Globus pallidus (tissue), 1 donor: ENCODE results near the gene ARL8B.

ENCODE experiments used
- DNase-seq: peaks from one replicate; pipeline ENCODE4 v3.0.0-alpha.2; 2015; ENCODE audit warnings: low spot score

Gene ARL8B

GRCh38 chr3:5187156-5187919, 65.2 kb downstream of the ARL8B start, which contains the start of gene EDEM1:
EDEM1 (plus strand) TSS chr3:5187707; CDS start chr3:5187806, 99 bp downstream.
- DNase-seq = peak; percentile 97

DNA sequence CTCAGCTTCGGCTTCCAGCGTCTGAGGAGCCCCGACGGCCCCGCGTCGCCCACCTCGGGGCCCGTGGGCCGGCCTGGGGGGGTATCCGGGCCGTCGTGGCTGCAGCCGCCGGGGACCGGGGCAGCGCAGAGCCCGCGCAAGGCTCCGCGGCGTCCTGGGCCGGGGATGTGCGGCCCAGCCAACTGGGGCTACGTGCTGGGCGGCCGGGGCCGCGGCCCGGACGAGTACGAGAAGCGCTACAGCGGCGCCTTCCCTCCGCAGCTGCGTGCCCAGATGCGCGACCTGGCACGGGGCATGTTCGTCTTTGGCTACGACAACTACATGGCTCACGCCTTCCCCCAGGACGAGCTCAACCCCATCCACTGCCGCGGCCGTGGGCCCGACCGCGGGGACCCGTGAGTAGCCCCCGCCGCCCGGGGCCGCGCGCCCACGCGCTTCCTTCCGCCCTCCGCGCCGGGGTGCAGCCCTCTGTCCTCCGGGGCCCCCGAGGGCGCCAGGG, 65.9 kb downstream of the ARL8B start:
- DNase-seq = no peak

DNA sequence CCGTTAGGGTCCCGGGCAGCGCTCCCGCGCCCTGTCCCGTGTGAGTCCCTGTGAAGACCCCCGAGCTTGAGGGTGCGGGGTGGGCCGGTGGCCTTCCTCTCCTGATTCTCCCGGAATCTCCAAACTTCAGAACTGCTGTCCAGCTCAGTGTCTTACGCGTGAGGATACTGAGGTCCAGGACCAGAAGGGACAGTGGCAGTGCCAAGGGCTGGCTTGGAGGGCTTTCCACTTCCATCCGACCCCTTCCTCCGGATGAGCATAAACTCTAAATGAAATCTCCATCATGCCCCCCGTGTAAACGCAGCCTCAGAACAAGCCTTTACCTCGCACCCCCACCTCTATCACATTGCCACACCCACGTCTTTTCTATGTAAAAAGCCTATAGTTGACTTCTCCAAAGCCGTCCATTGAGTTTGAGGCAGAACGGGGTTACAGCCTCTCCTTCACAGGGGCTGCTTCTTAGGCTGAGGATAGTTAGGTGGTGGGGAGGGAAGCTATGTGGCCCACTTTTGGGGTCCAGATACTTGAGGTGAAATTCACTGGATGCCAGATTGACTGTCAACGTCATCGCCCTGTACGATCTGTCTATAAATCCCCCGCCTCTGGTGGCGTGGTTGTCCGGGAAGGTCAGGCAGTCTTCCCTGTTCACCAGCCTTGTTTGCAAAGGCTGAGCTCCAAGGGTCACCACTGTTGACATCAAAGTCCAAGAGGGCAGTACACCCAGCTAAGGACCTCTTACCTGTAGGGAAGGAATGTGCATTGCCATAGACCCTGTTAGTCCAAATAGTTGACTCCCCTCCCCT, 66.5 kb downstream of the ARL8B start:
- DNase-seq = no peak

- no peak for DNase-seq
Measured at GRCh38 chr3:5190147-5190791, 68.2 kb downstream of the ARL8B start.

DNA sequence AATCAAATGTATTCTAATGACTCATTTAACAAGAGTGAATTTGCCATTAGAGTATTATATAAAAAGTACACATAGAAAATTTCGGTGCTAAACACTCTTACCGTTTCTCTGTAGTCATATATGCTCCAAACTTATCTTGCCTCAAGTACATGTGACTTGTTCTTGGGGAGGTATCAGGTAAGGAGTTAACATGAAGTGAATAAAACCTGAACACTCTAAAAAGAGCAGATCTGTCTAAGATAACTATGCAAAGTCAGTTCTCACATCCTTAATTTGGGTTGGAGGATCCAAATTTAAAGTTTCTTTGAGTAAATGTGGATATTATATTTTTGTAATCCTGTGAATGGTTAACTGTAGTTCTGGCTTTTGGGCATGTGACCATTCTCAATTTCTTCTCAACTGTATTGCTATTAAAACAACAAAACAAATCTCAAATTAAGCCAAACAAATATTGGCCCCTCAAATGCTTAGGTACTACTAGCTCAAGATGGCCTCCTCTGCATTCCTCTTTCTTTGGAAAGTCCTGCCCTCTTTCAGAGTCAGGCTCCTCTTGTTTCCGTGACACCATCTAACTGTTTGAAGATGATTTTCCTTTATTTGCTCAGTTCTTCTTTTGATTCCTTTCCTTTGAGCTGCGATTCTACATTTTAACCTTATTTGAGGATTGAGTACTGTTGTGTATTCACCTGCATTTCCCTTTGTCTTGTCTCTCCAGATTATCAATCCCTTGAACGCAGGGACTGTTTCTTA, 69.6 kb downstream of the ARL8B start:
- no peak for DNase-seq

DNA sequence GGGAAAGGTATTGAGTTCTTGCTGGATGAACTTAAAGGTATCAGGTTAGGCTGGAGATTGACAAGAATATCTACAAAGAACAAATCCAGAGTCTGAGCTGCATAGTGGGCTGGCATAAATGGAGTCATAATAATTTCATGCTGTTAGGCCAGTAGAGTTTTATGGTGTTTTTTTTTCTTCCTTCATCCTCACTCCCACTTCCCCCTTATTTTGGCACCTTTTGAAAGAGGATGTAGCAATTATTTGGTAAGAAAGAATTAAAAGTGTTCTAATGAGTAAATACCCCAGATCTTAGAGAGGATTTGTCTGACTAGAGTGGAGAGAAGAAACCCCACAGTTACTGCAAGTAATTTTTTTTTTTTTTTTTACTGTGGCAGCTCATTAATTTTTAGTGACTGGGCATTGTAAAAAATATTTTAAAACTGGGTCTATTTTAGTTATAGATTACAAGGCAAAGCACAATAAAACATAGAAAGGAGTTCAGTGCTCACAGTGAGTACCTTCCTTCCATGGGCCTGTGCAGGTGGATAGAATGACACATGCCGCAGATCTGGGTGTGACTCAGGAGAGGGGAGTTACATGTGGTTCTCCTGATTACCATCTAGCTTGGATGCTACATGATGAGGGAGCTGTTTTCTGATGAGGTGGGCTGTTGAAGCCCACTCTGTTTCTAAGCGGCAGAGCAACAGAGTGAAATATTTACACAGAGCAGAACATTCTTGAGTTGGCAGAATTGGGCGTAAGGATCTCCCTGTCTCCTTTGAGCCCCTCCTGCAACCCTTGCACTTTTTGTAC, 70.7 kb downstream of the ARL8B start:
- no peak for DNase-seq

- DNase-seq = no peak
Measured at GRCh38 chr3:5194341-5194740, 72.2 kb downstream of the ARL8B start.

- no peak for DNase-seq
Measured at GRCh38 chr3:5194801-5195509, 72.9 kb downstream of the ARL8B start.

- DNase-seq = no peak
Measured at GRCh38 chr3:5195605-5196004, 73.5 kb downstream of the ARL8B start.

GRCh38 chr3:5197022-5197421, 74.9 kb downstream of the ARL8B start:
- DNase-seq = no peak

DNA sequence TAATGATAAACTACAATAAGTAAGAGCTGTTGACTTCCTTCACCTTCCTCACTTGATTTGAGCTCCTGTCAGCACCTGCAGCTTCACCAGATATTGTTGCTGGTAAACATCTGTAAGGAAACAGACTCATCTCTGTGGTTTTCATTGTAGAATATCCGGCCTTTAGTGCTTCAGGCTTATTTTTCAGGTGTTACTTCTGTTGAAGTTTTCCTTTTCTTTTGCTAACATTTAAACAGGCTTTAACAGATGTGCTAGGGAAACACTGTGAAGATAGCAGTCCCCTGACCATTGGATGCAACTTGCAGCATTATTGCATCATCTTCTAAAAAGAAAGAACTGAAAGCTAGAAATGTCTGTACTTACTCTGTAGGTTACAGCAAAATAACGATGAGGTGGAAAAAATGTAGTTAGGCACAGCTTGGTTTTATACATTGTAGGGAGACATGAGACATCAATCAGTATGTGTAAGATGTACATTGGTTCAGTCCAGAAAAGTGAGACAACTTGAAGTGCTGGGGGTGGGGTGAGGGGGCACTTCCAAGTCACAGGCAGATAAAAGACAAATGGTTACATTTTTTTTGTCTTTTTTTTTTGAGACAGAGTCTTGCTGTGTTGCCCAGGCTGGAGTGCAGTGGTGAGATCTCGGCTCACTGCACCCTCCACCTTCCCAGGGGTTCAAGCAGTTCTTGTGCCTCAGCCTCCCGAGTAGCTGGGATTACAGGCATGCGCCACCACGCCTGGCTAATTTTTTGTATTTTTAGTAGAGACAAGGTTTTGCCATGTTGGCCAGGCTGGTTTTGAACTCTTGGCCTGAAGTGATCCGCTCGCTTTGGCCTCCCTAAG, 75.6 kb downstream of the ARL8B start:
- DNase-seq = no peak

DNA sequence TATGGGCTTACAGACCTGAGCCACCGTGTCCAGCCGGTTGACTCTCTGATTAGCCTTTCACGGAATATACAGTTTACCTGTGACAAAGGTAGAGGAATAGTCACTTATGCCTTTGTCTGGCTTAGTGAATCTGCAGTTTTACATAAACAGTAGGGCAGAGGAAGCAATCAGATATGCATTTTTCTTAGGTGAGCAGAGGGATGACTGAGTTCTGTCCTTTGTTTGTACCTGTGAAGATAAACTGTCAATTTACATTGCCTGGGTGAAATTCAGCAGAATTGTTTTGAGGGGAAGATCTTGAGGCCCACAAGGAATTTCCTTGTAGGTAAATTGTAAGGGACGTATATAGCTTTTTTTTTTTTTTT, 76.2 kb downstream of the ARL8B start:
- DNase-seq = no peak

- DNase-seq = no peak
Measured at GRCh38 chr3:5198986-5199731, 77.1 kb downstream of the ARL8B start.

DNA sequence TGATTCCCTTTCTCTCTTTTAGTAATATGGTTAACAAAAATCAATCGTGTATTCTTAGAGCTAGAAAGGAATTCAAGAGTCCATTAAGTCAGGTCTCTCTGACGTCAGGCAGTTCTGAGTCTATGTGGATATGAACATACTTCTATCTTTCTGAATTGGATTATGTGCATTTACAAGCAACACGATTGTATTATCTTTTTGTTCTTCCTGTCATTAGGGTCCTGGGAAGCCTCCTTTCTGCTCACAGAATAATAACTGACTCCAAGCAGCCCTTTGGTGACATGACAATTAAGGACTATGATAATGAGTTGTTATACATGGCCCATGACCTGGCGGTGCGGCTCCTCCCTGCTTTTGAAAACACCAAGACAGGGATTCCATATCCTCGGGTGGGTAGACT, 79.4 kb downstream of the ARL8B start:
- DNase-seq = no peak

- DNase-seq = no peak
Measured at GRCh38 chr3:5202222-5202621, 80.1 kb downstream of the ARL8B start.

GRCh38 chr3:5205165-5205941, 83.3 kb downstream of the ARL8B start:
- no peak for DNase-seq

DNA sequence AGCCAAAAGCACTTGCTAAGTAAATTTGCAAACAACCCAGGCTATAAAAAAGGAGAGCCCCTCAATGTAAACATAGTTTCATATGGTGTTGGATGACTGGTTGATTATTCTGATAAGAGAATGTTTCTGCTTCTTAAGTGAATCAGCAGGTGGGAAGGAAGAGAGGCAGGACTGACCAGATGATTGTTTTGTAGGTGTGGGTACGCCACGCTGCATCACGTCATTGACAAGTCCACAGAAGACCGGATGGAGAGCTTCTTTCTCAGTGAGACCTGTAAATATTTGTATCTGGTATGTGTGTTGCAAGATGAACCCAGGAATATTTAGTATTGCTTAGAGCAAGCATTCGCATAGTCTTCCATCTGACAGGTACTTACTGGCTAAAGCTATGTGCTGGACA, 88.8 kb downstream of the ARL8B start:
- DNase-seq = no peak
